Vagina (tissue), 2 donors: ENCODE data around the gene OSBPL8.

ENCODE experiments used
- CTCF ChIP-seq, 3 experiments: fragments of 450-650 bp in 2 of 3; fragments of 200-600 bp in 1 of 3; sonication (generic) in 1 of 3; IDR thresholded peaks; one replicate each; pipeline ENCODE4 v1.5.1; 2017 to 2019; ENCODE audit warnings: antibody characterized with exemption in 3 of 3, mild to moderate bottlenecking in 2 of 3, moderate library complexity in 2 of 3
- POLR2A ChIP-seq, 2 donors: fragments of 450-650 bp; IDR thresholded peaks; one replicate each; pipeline ENCODE4 v1.6.1; 2017; ENCODE audit warnings: antibody characterized with exemption in 2 of 2, mild to moderate bottlenecking in 2 of 2, moderate library complexity in 2 of 2
- POLR2AphosphoS5 ChIP-seq, 2 donors: sonication (generic); formaldehyde crosslinking; IDR thresholded peaks; one replicate each; pipeline ENCODE4 v1.9.0; 2017; ENCODE audit warnings: antibody characterized with exemption in 2 of 2, mild to moderate bottlenecking in 2 of 2, low read depth in 1 of 2; ENCODE audit not compliant: insufficient read depth in 1 of 2

- TF ChIP-seq CTCF (IDR thresholded peaks at IDR 0.05), result no peak
- no peak for TF ChIP-seq POLR2A (IDR thresholded peaks at IDR 0.05)
- no peak for TF ChIP-seq POLR2AphosphoS5 (IDR thresholded peaks at IDR 0.05; ENCODE audit: insufficient read depth in 1 of 2, low read depth in 1 of 2)
Measured at GRCh38 chr12:76374386-76375020, 185.1 kb downstream of the OSBPL8 start.
